HEK293 (cell line): ENCODE results near the gene HDAC8.

ENCODE experiments used
- CTCF ChIA-PET: fragments of 350-600 bp; formaldehyde crosslinking; extraction: SDS; loops from one replicate; lab custom pipeline; 2021; ENCODE audit warnings: antibody characterized with exemption; lab: Yijun Ruan, JAX
- POLR2A ChIA-PET: fragments of 300-600 bp; formaldehyde crosslinking; extraction: SDS; loops from one replicate; lab custom pipeline; 2020; ENCODE audit warnings: antibody characterized with exemption, inconsistent platforms; lab: Yijun Ruan, JAX
- H3K27ac ChIP-seq: fragments of 200-500 bp; sonication (Bioruptor generic); 2 replicates; pipeline ENCODE4 v1.5.1; 2014; ENCODE audit warnings: low read depth, low read length, control low read depth, inconsistent platforms; ENCODE audit errors: extremely low read depth
- H3K36me3 ChIP-seq, 2 experiments: fragments of 200-500 bp in 1 of 2; sonication (Bioruptor generic) in 1 of 2; 1 replicate in 1 of 2; 2 replicates in 1 of 2; pipeline ENCODE4 v1.5.1; 2014 to 2017; ENCODE audit warnings: inconsistent platforms in 2 of 2, low read length in 2 of 2; ENCODE audit not compliant: control insufficient read depth in 2 of 2, insufficient read depth in 1 of 2
- H3K4me1 ChIP-seq: fragments of 200-500 bp; sonication (Bioruptor generic); 2 replicates; pipeline ENCODE4 v1.5.1; 2014; ENCODE audit warnings: mild to moderate bottlenecking, low read length, inconsistent platforms; ENCODE audit not compliant: control insufficient read depth, insufficient read depth
- H3K4me3 ChIP-seq: 2 replicates; pipeline ENCODE4 v1.5.1; 2011; ENCODE audit warnings: low read depth, mild to moderate bottlenecking, control low read depth, low read length, moderate library complexity
- H3K9me3 ChIP-seq: fragments of 200-500 bp; sonication (Bioruptor generic); 2 replicates; pipeline ENCODE4 v1.5.1; 2014; ENCODE audit warnings: low read depth, low read length, inconsistent platforms; ENCODE audit not compliant: control insufficient read depth, insufficient read depth
- FEZF1 ChIP-seq: fragments of 450-650 bp; formaldehyde crosslinking; IDR thresholded peaks from 2 replicates; pipeline ENCODE4 v1.5.1; 2016; ENCODE audit warnings: missing biosample characterization, missing genetic modification characterization
- GLIS1 ChIP-seq: fragments of 450-650 bp; formaldehyde crosslinking; IDR thresholded peaks from 2 replicates; pipeline ENCODE4 v1.5.1; 2016; ENCODE audit warnings: missing biosample characterization, missing genetic modification characterization
- IKZF3 ChIP-seq: fragments of 450-650 bp; IDR thresholded peaks from 2 replicates; pipeline ENCODE4 v1.5.0; 2018; ENCODE audit warnings: missing biosample characterization, mild to moderate bottlenecking, missing genetic modification characterization, moderate library complexity
- REST ChIP-seq: fragments of 450-650 bp; formaldehyde crosslinking; IDR thresholded peaks from 2 replicates; pipeline ENCODE4 v1.5.1; 2016; ENCODE audit warnings: missing biosample characterization, missing genetic modification characterization
- SALL2 ChIP-seq: fragments of 450-650 bp; formaldehyde crosslinking; IDR thresholded peaks from 2 replicates; pipeline ENCODE4 v1.5.0; 2017; ENCODE audit warnings: missing biosample characterization, mild to moderate bottlenecking, missing genetic modification characterization, borderline replicate concordance
- ZBTB6 ChIP-seq: fragments of 450-650 bp; formaldehyde crosslinking; IDR thresholded peaks from 2 replicates; pipeline ENCODE4 v1.5.1; 2017; ENCODE audit warnings: missing biosample characterization, missing genetic modification characterization
- ZFHX2 ChIP-seq: fragments of 450-650 bp; formaldehyde crosslinking; conservative IDR thresholded peaks from 2 replicates; pipeline ENCODE4 v1.5.1; 2016; ENCODE audit warnings: missing biosample characterization, missing genetic modification characterization
- ZNF133 ChIP-seq: fragments of 450-650 bp; formaldehyde crosslinking; IDR thresholded peaks from 2 replicates; pipeline ENCODE4 v1.5.1; 2016; ENCODE audit warnings: missing biosample characterization, missing genetic modification characterization
- ZNF16 ChIP-seq: fragments of 450-650 bp; formaldehyde crosslinking; IDR thresholded peaks from 2 replicates; pipeline ENCODE4 v1.5.1; 2016; ENCODE audit warnings: low read depth, missing biosample characterization, missing genetic modification characterization
- ZNF169 ChIP-seq: fragments of 450-650 bp; formaldehyde crosslinking; IDR thresholded peaks from 2 replicates; pipeline ENCODE4 v1.5.1; 2016; ENCODE audit warnings: missing biosample characterization, missing genetic modification characterization
- ZNF184 ChIP-seq: fragments of 450-650 bp; IDR thresholded peaks from 2 replicates; pipeline ENCODE4 v1.5.1; 2018; ENCODE audit warnings: missing biosample characterization, mild to moderate bottlenecking, missing genetic modification characterization
- ZNF19 ChIP-seq: fragments of 450-650 bp; formaldehyde crosslinking; IDR thresholded peaks from 2 replicates; pipeline ENCODE4; 2016; ENCODE audit warnings: missing biosample characterization, missing genetic modification characterization, low read depth
- ZNF223 ChIP-seq: fragments of 450-650 bp; formaldehyde crosslinking; IDR thresholded peaks from 2 replicates; pipeline ENCODE4 v1.5.1; 2016; ENCODE audit warnings: missing biosample characterization, missing genetic modification characterization
- ZNF37A ChIP-seq: fragments of 450-650 bp; IDR thresholded peaks from 2 replicates; pipeline ENCODE4 v1.5.1; 2018; ENCODE audit warnings: missing biosample characterization, missing genetic modification characterization
- ZNF488 ChIP-seq: fragments of 450-650 bp; formaldehyde crosslinking; IDR thresholded peaks from 2 replicates; pipeline ENCODE4 v1.5.1; 2016; ENCODE audit warnings: missing biosample characterization, missing genetic modification characterization
- ZNF510 ChIP-seq: fragments of 450-650 bp; formaldehyde crosslinking; IDR thresholded peaks from 2 replicates; pipeline ENCODE4 v1.5.1; 2018; ENCODE audit warnings: mild to moderate bottlenecking, missing genetic modification characterization, missing biosample characterization; ENCODE audit not compliant: insufficient replicate concordance
- ZNF529 ChIP-seq: fragments of 450-650 bp; formaldehyde crosslinking; IDR thresholded peaks from 2 replicates; pipeline ENCODE4 v1.5.1; 2017; ENCODE audit warnings: missing genetic modification characterization, missing biosample characterization; ENCODE audit not compliant: insufficient replicate concordance
- ZNF560 ChIP-seq: fragments of 450-650 bp; formaldehyde crosslinking; IDR thresholded peaks from 2 replicates; pipeline ENCODE4 v1.5.1; 2017; ENCODE audit warnings: missing biosample characterization, missing genetic modification characterization, borderline replicate concordance
- ZNF561 ChIP-seq: fragments of 450-650 bp; IDR thresholded peaks from 2 replicates; pipeline ENCODE4 v1.5.1; 2018; ENCODE audit warnings: missing biosample characterization, missing genetic modification characterization, borderline replicate concordance
- ZNF580 ChIP-seq: fragments of 450-650 bp; formaldehyde crosslinking; IDR thresholded peaks from 2 replicates; pipeline ENCODE4 v1.5.1; 2016; ENCODE audit warnings: missing biosample characterization, missing genetic modification characterization
- ZNF596 ChIP-seq: fragments of 450-650 bp; IDR thresholded peaks from 2 replicates; pipeline ENCODE4 v1.5.0; 2018; ENCODE audit warnings: missing biosample characterization, mild to moderate bottlenecking, missing genetic modification characterization, moderate library complexity
- ZNF624 ChIP-seq: fragments of 450-650 bp; formaldehyde crosslinking; IDR thresholded peaks from 2 replicates; pipeline ENCODE4 v1.5.1; 2017; ENCODE audit warnings: missing biosample characterization, missing genetic modification characterization
- ZNF654 ChIP-seq: fragments of 450-650 bp; formaldehyde crosslinking; IDR thresholded peaks from 2 replicates; pipeline ENCODE4 v1.5.1; 2016; ENCODE audit warnings: low read depth, missing biosample characterization, missing genetic modification characterization
- ZNF660 ChIP-seq: fragments of 450-650 bp; IDR thresholded peaks from 2 replicates; pipeline ENCODE4 v1.5.1; 2018; ENCODE audit warnings: missing biosample characterization, mild to moderate bottlenecking, missing genetic modification characterization
- ZNF701 ChIP-seq: fragments of 450-650 bp; formaldehyde crosslinking; IDR thresholded peaks from 2 replicates; pipeline ENCODE4 v1.5.1; 2016; ENCODE audit warnings: missing biosample characterization, missing genetic modification characterization
- TF ChIP-seq, protein P1 (sequence below): fragments of 450-650 bp; formaldehyde crosslinking; optimal IDR thresholded peaks from 2 replicates; pipeline ENCODE3; 2016; ENCODE audit warnings: missing biosample characterization, mild to moderate bottlenecking, missing genetic modification characterization

The HDAC8 gene

DNA sequence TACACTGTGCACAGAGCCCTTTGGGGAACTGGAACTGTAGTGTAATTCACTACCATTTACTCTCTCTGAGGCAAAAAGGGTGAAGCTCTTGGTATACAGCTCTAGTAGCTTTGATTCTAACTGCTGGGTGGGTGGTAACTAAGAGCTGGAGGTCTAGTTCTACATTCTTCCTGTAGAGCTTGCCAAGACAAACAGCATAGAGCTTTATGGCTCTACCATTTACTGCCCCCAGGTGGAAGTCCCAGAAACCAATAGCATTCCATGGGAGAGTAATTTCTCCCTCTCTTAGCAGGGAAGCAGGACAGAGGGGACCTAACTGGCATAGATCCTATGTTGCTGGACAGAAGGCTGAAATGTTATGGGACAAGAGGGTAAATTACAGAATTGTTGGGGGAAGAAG is 26.7 kb downstream of the HDAC8 start:
- Histone ChIP-seq H3K4me3 (no peak overlapping the region), H3K9me3 (no peaks in the 10 kb centered on the region), H3K27ac (no peak overlapping the region), H3K36me3 (peaks cover 2 to 16% of the 10 kb centered on the region in 2 experiments; a peak in 2 of 3 replicates), H3K4me1 (peaks cover 8% of the 10 kb centered on the region; the same call in 1 of the 2 replicates)
- ChIA-PET POLR2A (interaction anchor here (0.6 to 1.8 kb wide), 2 partner anchors 25 to 269 kb away, joined by 5 to 7 read pairs; partner anchors contain the start of gene RPS4X), CTCF (interaction anchor here (1.0 to 3.2 kb wide), 4 partner anchors 10 to 302 kb away, joined by 3 to 22 read pairs (median 6); no protein-coding TSS in a partner anchor)
- TF ChIP-seq ZNF701 (tag by site-specific recombination) (no peak), ZNF133 (tag by site-specific recombination) (no peak), ZNF169 (tag by site-specific recombination) (no peak), ZNF529 (tag by site-specific recombination) (no peak), GLIS1 (tag by site-specific recombination) (peak; percentile 63; the same call in 1 of the 2 replicates), IKZF3 (tag by site-specific recombination) (peak; percentile 56; the same call in 1 of the 2 replicates), ZNF16 (tag by site-specific recombination) (no peak), ZNF654 (tag by site-specific recombination) (peak; percentile 42), FEZF1 (tag by site-specific recombination) (peak; percentile 67; the same call in 1 of the 2 replicates), ZBTB6 (tag by site-specific recombination) (peak; percentile 96)

- ChIA-PET CTCF (interaction anchor here (0.5 to 7.3 kb wide), 17 partner anchors 8 to 1123 kb away, joined by 3 to 87 read pairs (median 4); partner anchors contain the start of gene RPS4X), POLR2A (interaction anchor here (0.6 to 1.2 kb wide), 2 partner anchors 263 to 630 kb away, joined by 4 read pairs; partner anchors contain the start of genes NHSL2 and RPS4X)
- no peak overlapping the region for H3K27ac ChIP-seq
- no peaks in the 10 kb centered on the region for H3K4me1 ChIP-seq
- H3K4me3 ChIP-seq = no peak overlapping the region
- H3K36me3 ChIP-seq = peaks cover 0 to 13% of the 10 kb centered on the region in 2 experiments; a peak in 2 of 3 replicates
- no peaks in the 10 kb centered on the region for H3K9me3 ChIP-seq
- TF ChIP-seq ZNF510 (tag by site-specific recombination) (peak; percentile 34), ZNF580 (no peak), ZNF37A (tag by site-specific recombination) (no peak), ZNF184 (tag by site-specific recombination) (no peak), ZNF19 (tag by site-specific recombination) (no peak), ZNF561 (tag by site-specific recombination) (no peak), ZFHX2 (tag by site-specific recombination) (no peak), REST (tag by site-specific recombination) (no peak), ZNF660 (tag by site-specific recombination) (0 out of 2 replicates have a peak, but pooled peaks have one; percentile 25), ZNF654 (tag by site-specific recombination) (peak; percentile 67), ZNF596 (tag by site-specific recombination) (no peak), ZNF560 (tag by site-specific recombination) (no peak), ZNF488 (no peak), ZNF223 (tag by site-specific recombination) (no peak), ZNF624 (tag by site-specific recombination) (no peak), SALL2 (no peak)
- TF ChIP-seq, protein P1, sequence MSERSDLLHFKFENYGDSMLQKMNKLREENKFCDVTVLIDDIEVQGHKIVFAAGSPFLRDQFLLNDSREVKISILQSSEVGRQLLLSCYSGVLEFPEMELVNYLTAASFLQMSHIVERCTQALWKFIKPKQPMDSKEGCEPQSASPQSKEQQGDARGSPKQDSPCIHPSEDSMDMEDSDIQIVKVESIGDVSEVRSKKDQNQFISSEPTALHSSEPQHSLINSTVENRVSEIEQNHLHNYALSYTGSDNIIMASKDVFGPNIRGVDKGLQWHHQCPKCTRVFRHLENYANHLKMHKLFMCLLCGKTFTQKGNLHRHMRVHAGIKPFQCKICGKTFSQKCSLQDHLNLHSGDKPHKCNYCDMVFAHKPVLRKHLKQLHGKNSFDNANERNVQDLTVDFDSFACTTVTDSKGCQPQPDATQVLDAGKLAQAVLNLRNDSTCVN (tag by site-specific recombination) = no peak
Observed at GRCh38 chrX:72540318-72540717, 32.3 kb downstream of the HDAC8 start.
